Fibroblast of lung (primary cell): ENCODE results near the gene NR2F1-AS1. TPM values are rescaled to one million over a fixed set of nuclear protein-coding genes. Genes with fewer than 3 reads are reported as not detected.
"Not testable (repeated sequence)": the region's sequence is repeated elsewhere in the genome, so short reads cannot be mapped to it uniquely, and the experiment has no call there.

Experiments used
- DNase-seq, 2 donors: peaks; one replicate each; pipeline versions ENCODE4 v3.0.0 to v3.0.0-alpha.2; 2010; ENCODE audit warnings: low read depth in 2 of 2
- H2AFZ ChIP-seq: 2 replicates; pipeline ENCODE4 v1.5.1; 2012; ENCODE audit warnings: low read length, control low read depth, inconsistent platforms
- H3K27ac ChIP-seq: 2 replicates; pipeline ENCODE4 v1.5.1; 2011; ENCODE audit warnings: low read length, control low read depth; ENCODE audit not compliant: insufficient read depth
- H3K27me3 ChIP-seq: 2 replicates; pipeline ENCODE4 v1.5.1; 2011; ENCODE audit warnings: mild to moderate bottlenecking, low read length; ENCODE audit not compliant: control insufficient read depth, insufficient read depth
- H3K36me3 ChIP-seq: 2 replicates; pipeline ENCODE4 v1.5.1; 2011; ENCODE audit warnings: low read length; ENCODE audit not compliant: control insufficient read depth, insufficient read depth
- H3K4me1 ChIP-seq: 2 replicates; pipeline ENCODE4 v1.5.1; 2011; ENCODE audit warnings: low read length; ENCODE audit not compliant: control insufficient read depth, insufficient read depth; ENCODE audit errors: extremely low read depth
- H3K4me2 ChIP-seq: 2 replicates; pipeline ENCODE4 v1.5.1; 2011; ENCODE audit warnings: low read length, control low read depth; ENCODE audit not compliant: insufficient read depth; ENCODE audit errors: extremely low read depth
- H3K4me3 ChIP-seq, 4 experiments: fragments of 200-600 bp in 1 of 4; sonication (generic) in 1 of 4; replicated peaks in 1 of 4; 2 replicates each; pipeline ENCODE4 v1.5.1; 2011 to 2016; ENCODE audit warnings: low read length in 4 of 4, low read depth in 3 of 4, mild to moderate bottlenecking in 3 of 4, control low read depth in 2 of 4, inconsistent platforms in 1 of 4, mixed read lengths in 1 of 4; ENCODE audit not compliant: insufficient read depth in 1 of 4; ENCODE audit errors: control extremely low read depth in 1 of 4
- H3K79me2 ChIP-seq: 2 replicates; pipeline ENCODE4 v1.5.1; 2012; ENCODE audit warnings: mild to moderate bottlenecking, low read length, inconsistent platforms; ENCODE audit not compliant: control insufficient read depth, insufficient read depth
- H3K9ac ChIP-seq: 2 replicates; pipeline ENCODE4 v1.5.1; 2011; ENCODE audit warnings: mild to moderate bottlenecking, low read length, control low read depth; ENCODE audit not compliant: insufficient read depth
- H3K9me3 ChIP-seq: 2 replicates; pipeline ENCODE4 v1.5.1; 2012; ENCODE audit warnings: low read depth, low read length; ENCODE audit not compliant: control insufficient read depth, insufficient read depth
- H4K20me1 ChIP-seq: 2 replicates; pipeline ENCODE4 v1.5.1; 2011; ENCODE audit warnings: low read length; ENCODE audit not compliant: control insufficient read depth, insufficient read depth; ENCODE audit errors: extremely low read depth
- CTCF ChIP-seq, 2 donors: IDR thresholded peaks in 1 of 2; conservative IDR thresholded peaks in 1 of 2; 1 replicate in 1 of 2; 2 replicates in 1 of 2; pipeline ENCODE4 v1.5.1; 2011 to 2012; ENCODE audit warnings: low read length in 2 of 2, control low read depth in 1 of 2, inconsistent platforms in 1 of 2, low read depth in 1 of 2, mild to moderate bottlenecking in 1 of 2
- EZH2 ChIP-seq: IDR thresholded peaks from 2 replicates; pipeline ENCODE4 v1.5.1; 2012; ENCODE audit warnings: low read length, control low read depth, mild to moderate bottlenecking; ENCODE audit errors: missing control alignments
- polyA plus RNA-seq, 2 donors: library from polyadenylated mRNA; depleted of rRNA in 1 of 2; stranded (reverse) in 1 of 2; unstranded in 1 of 2; fragments of >200 nt; gene quantifications; 2 replicates each; pipeline ENCODE4 v1.2.1, GENCODE V29; 2011 to 2012; ENCODE audit warnings: missing spikeins in 1 of 2
- total RNA-seq: library from RNA; depleted of rRNA; stranded (reverse); fragments of >200 nt; gene quantifications from 2 replicates; pipeline ENCODE4 v1.2.1, GENCODE V29; 2014

NR2F1-AS1 gene
- total and polyA plus RNA-seq, 2 donors (not counting 1 experiment from before 2014, with no cell fraction given) = 29.6 to 44.6 TPM

- H3K9ac ChIP-seq = no peak overlapping the region
- no peak overlapping the region for H2AFZ ChIP-seq
- H3K36me3 ChIP-seq = no peaks in the 10 kb centered on the region
- H3K79me2 ChIP-seq = peaks cover 60% of the 10 kb centered on the region
- no peak for DNase-seq
- no peak overlapping the region for H3K27ac ChIP-seq
- TF ChIP-seq EZH2 (no peak), CTCF (conservative IDR thresholded peaks at IDR 0.05 in 1 of 2, IDR thresholded peaks at IDR 0.05 in 1 of 2; ENCODE audit: low read depth in 1 of 2, low read length in 2 of 2) (no peak)
- H3K4me1 ChIP-seq = peaks cover 7% of the 10 kb centered on the region
- no peaks in the 10 kb centered on the region for H3K9me3 ChIP-seq
- H3K27me3 ChIP-seq = no peaks in the 10 kb centered on the region
- peak overlapping the region; percentile 55 for H3K4me2 ChIP-seq
- H4K20me1 ChIP-seq = no peaks in the 10 kb centered on the region
- no peak overlapping the region for H3K4me3 ChIP-seq
Measured at GRCh38 chr5:93566091-93566490, 14.9 kb downstream of the NR2F1-AS1 start.

- H3K27me3 ChIP-seq = no peaks in the 10 kb centered on the region
- TF ChIP-seq CTCF (conservative IDR thresholded peaks at IDR 0.05 in 1 of 2, IDR thresholded peaks at IDR 0.05 in 1 of 2; ENCODE audit: low read depth in 1 of 2, low read length in 2 of 2) = no peak
- TF ChIP-seq EZH2 = no peak
- no peak overlapping the region for H3K27ac ChIP-seq
- no peaks in the 10 kb centered on the region for H3K9me3 ChIP-seq
- no peak overlapping the region for H3K4me3 ChIP-seq
- H2AFZ ChIP-seq = no peak overlapping the region
- H3K4me2 ChIP-seq = no peak overlapping the region
- no peaks in the 10 kb centered on the region for H4K20me1 ChIP-seq
- peaks cover 6% of the 10 kb centered on the region for H3K79me2 ChIP-seq
- H3K9ac ChIP-seq = no peak overlapping the region
- no peaks in the 10 kb centered on the region for H3K36me3 ChIP-seq
- no peaks in the 10 kb centered on the region for H3K4me1 ChIP-seq
- DNase-seq = no peak
Measured at GRCh38 chr5:93557021-93557604, 23.9 kb downstream of the NR2F1-AS1 start.

GRCh38 chr5:93549594-93549993 is 31.4 kb downstream of the NR2F1-AS1 start:
- H3K9ac ChIP-seq, H3K4me1 ChIP-seq, H3K27ac ChIP-seq, H2AFZ ChIP-seq, H3K4me3 ChIP-seq, H3K9me3 ChIP-seq, H3K79me2 ChIP-seq, H3K4me2 ChIP-seq, DNase-seq, H3K36me3 ChIP-seq, H3K27me3 ChIP-seq, H4K20me1 ChIP-seq: not testable (repeated sequence)
